Breast epithelium (tissue), 4 donors: ENCODE data around the gene CPEB4. TPM values are rescaled to one million over a fixed set of nuclear protein-coding genes. Genes with fewer than 3 reads are reported as not detected.

ENCODE experiments used
- DNase-seq, 2 donors: peaks; one replicate each; pipeline ENCODE4 v3.0.0-alpha.2; 2019; ENCODE audit warnings: low spot score in 2 of 2
- H3K27ac ChIP-seq, 2 donors: fragments of 200-600 bp; sonication (generic) in 1 of 2; one replicate each; pipeline ENCODE4 v1.5.1; 2016 to 2019; ENCODE audit warnings: mild to moderate bottlenecking in 1 of 2
- H3K27me3 ChIP-seq, 2 donors: fragments of 200-600 bp; sonication (generic) in 1 of 2; one replicate each; pipeline versions ENCODE4 v1.5.1 to v1.6.0; 2017 to 2019; ENCODE audit warnings: control low read depth in 1 of 2, mild to moderate bottlenecking in 1 of 2
- H3K36me3 ChIP-seq: fragments of 200-600 bp; one replicate; pipeline ENCODE4 v1.5.1; 2019
- H3K4me1 ChIP-seq, 2 donors: fragments of 200-600 bp; sonication (generic); one replicate each; pipeline ENCODE4 v1.5.1; 2016 to 2019; ENCODE audit warnings: control low read depth in 1 of 2
- H3K4me3 ChIP-seq, 3 donors: fragments of 200-600 bp; sonication (generic); 1 replicate in 2 of 3; 2 replicates in 1 of 3; pipeline ENCODE4 v1.5.1; 2016 to 2019; ENCODE audit warnings: mild to moderate bottlenecking in 3 of 3, moderate library complexity in 2 of 3
- H3K9me3 ChIP-seq, 2 donors: fragments of 200-600 bp; sonication (generic) in 1 of 2; one replicate each; pipeline ENCODE4 v1.5.1; 2016 to 2019; ENCODE audit warnings: control low read depth in 1 of 2
- POLR2A ChIP-seq: fragments of 450-650 bp; IDR thresholded peaks from one replicate; pipeline ENCODE4 v1.6.1; 2016; ENCODE audit warnings: antibody characterized with exemption, mild to moderate bottlenecking, moderate library complexity
- POLR2AphosphoS5 ChIP-seq, 3 donors: sonication (generic); formaldehyde crosslinking; IDR thresholded peaks; one replicate each; pipeline ENCODE4 v1.6.1; 2017; ENCODE audit warnings: antibody characterized with exemption in 3 of 3
- intact Hi-C: fragments of 100-400 bp; cut with DNase I; formaldehyde crosslinking; loops from one replicate; pipeline ENCODE4 v1.15.1; 2023; ENCODE audit warnings: low total_unique reads
- total RNA-seq, 3 donors: library from RNA; depleted of rRNA; stranded (reverse); fragments of >200 nt; gene quantifications; one replicate each; pipeline ENCODE4 v1.1.0, GENCODE V29; 2016
- TF ChIP-seq, protein P1 (sequence below), 3 donors: fragments of 450-650 bp; IDR thresholded peaks; one replicate each; pipeline ENCODE4 v1.5.1; 2016 to 2017; ENCODE audit warnings: antibody characterized with exemption in 3 of 3, mild to moderate bottlenecking in 3 of 3, moderate library complexity in 3 of 3

Gene CPEB4
- total RNA-seq, 3 donors from 2014 or later: 36.4 to 71.7 (median 49.9) TPM

DNA sequence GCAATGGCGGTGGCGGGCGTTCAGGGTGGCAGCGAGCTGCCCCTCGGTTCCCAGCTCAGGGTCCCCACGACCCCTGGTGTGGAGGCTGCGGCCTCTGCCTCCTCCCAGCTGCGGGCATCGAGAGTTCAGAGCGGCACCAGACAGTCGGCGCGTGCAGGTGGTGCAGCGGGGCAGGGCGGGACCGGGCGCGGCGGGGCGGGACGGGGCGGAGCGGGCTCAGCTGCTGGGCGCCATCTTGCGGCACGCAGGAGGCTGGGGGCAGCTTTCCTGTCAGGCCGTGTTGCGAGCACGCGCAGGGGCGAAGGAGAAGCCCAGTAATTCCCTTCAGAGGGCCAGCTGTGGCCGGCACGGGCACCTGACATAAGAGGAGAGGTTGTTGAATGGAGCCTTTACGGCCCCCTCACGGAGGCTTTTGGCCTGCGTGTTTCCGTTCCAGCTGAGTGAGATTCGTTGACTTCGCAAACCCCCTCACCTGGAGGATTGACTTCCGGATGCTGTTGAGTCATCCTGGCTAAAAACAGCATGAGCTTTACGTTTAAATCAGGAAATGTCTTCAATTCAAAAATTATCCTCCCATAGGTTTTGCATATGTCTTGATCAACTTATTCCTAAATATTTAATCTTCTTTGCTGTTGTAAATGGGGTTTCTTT, 101.4 kb downstream of the CPEB4 start:
- no peaks in the 10 kb centered on the region for H3K36me3 ChIP-seq
- H3K27ac ChIP-seq: no peak overlapping the region
- TF ChIP-seq POLR2AphosphoS5 (IDR thresholded peaks at IDR 0.05): no peak
- TF ChIP-seq, protein P1, sequence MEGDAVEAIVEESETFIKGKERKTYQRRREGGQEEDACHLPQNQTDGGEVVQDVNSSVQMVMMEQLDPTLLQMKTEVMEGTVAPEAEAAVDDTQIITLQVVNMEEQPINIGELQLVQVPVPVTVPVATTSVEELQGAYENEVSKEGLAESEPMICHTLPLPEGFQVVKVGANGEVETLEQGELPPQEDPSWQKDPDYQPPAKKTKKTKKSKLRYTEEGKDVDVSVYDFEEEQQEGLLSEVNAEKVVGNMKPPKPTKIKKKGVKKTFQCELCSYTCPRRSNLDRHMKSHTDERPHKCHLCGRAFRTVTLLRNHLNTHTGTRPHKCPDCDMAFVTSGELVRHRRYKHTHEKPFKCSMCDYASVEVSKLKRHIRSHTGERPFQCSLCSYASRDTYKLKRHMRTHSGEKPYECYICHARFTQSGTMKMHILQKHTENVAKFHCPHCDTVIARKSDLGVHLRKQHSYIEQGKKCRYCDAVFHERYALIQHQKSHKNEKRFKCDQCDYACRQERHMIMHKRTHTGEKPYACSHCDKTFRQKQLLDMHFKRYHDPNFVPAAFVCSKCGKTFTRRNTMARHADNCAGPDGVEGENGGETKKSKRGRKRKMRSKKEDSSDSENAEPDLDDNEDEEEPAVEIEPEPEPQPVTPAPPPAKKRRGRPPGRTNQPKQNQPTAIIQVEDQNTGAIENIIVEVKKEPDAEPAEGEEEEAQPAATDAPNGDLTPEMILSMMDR (IDR thresholded peaks at IDR 0.05): no peak
- TF ChIP-seq POLR2A: no peak
- no peak for DNase-seq
- H3K4me1 ChIP-seq: no peaks in the 10 kb centered on the region
- peaks cover 0 to 6% of the 10 kb centered on the region in 2 donors for H3K9me3 ChIP-seq
- intact Hi-C loops: loop anchor here (5.0 kb wide), 1 partner anchor 203 kb away; no protein-coding TSS in a partner anchor
- no peaks in the 10 kb centered on the region for H3K27me3 ChIP-seq
- H3K4me3 ChIP-seq: no peak overlapping the region

DNA sequence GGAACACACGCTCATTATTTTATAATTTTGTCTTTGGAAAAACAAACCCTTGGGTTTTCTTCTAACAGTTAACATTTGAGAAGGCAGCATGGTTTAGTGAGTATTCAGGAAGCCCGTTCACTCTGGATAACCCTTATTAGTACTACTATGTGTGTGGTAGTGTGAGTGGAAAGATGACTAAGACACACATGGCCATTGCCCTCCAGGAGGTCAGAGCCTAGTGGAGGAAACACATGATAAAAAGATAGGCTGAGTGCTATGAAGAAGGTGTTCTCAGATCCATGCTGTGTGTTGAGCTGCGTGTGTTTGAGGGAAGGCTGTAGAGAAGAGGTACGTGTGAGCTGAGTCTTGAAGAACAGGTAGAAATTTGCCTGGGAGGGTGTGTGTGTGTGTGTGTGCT, 109.2 kb downstream of the CPEB4 start:
- DNase-seq: no peak
- no peak for TF ChIP-seq POLR2AphosphoS5 (IDR thresholded peaks at IDR 0.05)
- no peak for TF ChIP-seq POLR2A
- TF ChIP-seq, protein P1 (IDR thresholded peaks at IDR 0.05): no peak
- no peaks in the 10 kb centered on the region for H3K36me3 ChIP-seq
- H3K27me3 ChIP-seq: peaks cover 0 to 5% of the 10 kb centered on the region in 2 donors
- H3K9me3 ChIP-seq: no peaks in the 10 kb centered on the region
- intact Hi-C loops: no loop called here
- no peaks in the 10 kb centered on the region for H3K4me1 ChIP-seq
- H3K27ac ChIP-seq: no peak overlapping the region
- H3K4me3 ChIP-seq: no peak overlapping the region

DNA sequence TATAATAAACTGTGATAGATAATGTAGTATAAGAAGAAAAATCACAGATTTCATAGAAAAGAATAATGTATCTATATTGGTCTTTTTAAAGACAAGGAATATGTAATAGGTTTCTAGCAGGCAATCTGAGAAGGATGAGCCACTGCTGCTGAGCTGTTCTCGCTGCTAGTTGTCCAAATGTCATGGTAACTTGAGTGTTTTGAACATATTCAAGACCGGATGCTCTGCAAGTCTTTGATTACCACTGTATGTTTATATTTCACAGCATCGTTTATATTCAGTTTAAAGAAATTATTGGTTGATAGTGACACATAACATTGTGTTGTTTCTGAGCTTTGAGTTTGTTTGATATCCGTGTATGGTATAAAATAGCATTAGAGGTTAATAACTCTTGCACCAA, 110.4 kb downstream of the CPEB4 start:
- Histone ChIP-seq H3K4me1 (no peaks in the 10 kb centered on the region), H3K36me3 (no peaks in the 10 kb centered on the region), H3K9me3 (no peaks in the 10 kb centered on the region), H3K4me3 (no peak overlapping the region), H3K27me3 (peaks cover 0 to 5% of the 10 kb centered on the region in 2 donors), H3K27ac (no peak overlapping the region)
- intact Hi-C loops: no loop called here
- TF ChIP-seq POLR2A (no peak), POLR2AphosphoS5 (IDR thresholded peaks at IDR 0.05) (no peak)
- TF ChIP-seq, protein P1 (IDR thresholded peaks at IDR 0.05): no peak
- DNase-seq: no peak

DNA sequence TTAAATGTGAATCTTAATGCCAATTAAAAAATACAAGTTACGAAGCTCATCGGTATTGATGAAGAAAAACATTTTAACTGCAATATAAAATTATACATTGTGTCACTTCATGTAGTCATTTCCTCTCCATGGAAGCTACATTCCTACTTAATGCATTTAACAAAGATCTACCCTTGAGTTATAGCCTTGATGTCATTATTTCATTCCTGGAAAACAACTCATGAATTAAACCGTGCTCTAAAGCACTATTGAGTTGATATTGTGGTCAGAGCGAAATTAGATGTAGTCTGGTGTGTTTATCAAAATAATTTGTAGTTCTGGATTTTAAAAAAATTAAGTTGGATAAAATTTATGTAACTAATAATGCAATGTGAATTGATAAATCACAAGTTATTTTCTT, 111.9 kb downstream of the CPEB4 start:
- peaks cover 0 to 5% of the 10 kb centered on the region in 2 donors for H3K27me3 ChIP-seq
- H3K4me1 ChIP-seq: no peaks in the 10 kb centered on the region
- no peaks in the 10 kb centered on the region for H3K36me3 ChIP-seq
- intact Hi-C loops: no loop called here
- H3K27ac ChIP-seq: no peak overlapping the region
- no peak for DNase-seq
- H3K9me3 ChIP-seq: no peaks in the 10 kb centered on the region
- TF ChIP-seq POLR2AphosphoS5 (IDR thresholded peaks at IDR 0.05) (no peak), POLR2A (no peak)
- TF ChIP-seq, protein P1 (IDR thresholded peaks at IDR 0.05): no peak
- H3K4me3 ChIP-seq: no peak overlapping the region

DNA sequence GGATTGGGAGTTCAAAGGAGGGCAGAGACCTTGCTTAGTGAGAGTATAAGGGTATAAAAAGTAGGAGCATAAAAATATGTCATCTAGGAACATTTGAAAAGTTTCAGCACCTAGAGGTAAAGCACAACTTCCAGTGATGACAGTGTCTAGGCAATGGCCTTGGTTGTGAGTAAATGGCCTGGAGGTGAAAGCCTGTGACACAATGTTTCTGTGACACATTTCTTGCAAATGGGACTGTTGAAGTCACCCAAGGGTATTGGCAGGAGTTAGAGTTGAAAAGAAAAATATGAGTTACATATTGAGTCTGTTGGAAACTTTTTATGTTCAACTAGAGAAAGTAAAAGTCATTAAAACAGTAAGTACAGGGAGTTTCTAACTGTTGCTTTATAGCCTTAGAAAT, 115.6 kb downstream of the CPEB4 start:
- Histone ChIP-seq H3K27ac (no peak overlapping the region), H3K9me3 (no peaks in the 10 kb centered on the region), H3K4me1 (no peaks in the 10 kb centered on the region), H3K36me3 (no peaks in the 10 kb centered on the region), H3K27me3 (no peaks in the 10 kb centered on the region), H3K4me3 (no peak overlapping the region)
- intact Hi-C loops: no loop called here
- DNase-seq: no peak
- no peak for TF ChIP-seq POLR2AphosphoS5 (IDR thresholded peaks at IDR 0.05)
- TF ChIP-seq, protein P1 (IDR thresholded peaks at IDR 0.05): no peak
- TF ChIP-seq POLR2A: no peak
